ENCODE data around the gene LRRC55. TPM values are rescaled to one million over a fixed set of nuclear protein-coding genes. Genes with fewer than 3 reads are reported as not detected.

Gene LRRC55
- total RNA-seq, 1 donor from 2014 or later = 1.4 TPM

- Histone ChIP-seq H3K27me3 (no peaks in the 10 kb centered on the region), H4K20me1 (ENCODE audit: low read depth) (no peaks in the 10 kb centered on the region), H3K9ac (no peak overlapping the region), H3K4me3 (no peak overlapping the region), H3K9me3 (ENCODE audit: low read depth) (no peaks in the 10 kb centered on the region), H2AFZ (replicated peaks) (no peak overlapping the region), H3K79me2 (ENCODE audit: low read depth) (no peaks in the 10 kb centered on the region), H3K36me3 (no peaks in the 10 kb centered on the region), H3K4me1 (peaks cover 37% of the 10 kb centered on the region), H3K27ac (no peak overlapping the region), H3F3A (ENCODE audit: low read depth) (no peaks in the 10 kb centered on the region), H3K4me2 (no peak overlapping the region)
- Mint-ChIP-seq H3K9me3 (no peaks in the 10 kb centered on the region), H3K4me1 (peaks cover 32% of the 10 kb centered on the region), H3K27me3 (ENCODE audit: insufficient read depth, low read depth) (peaks cover 16% of the 10 kb centered on the region), H3K36me3 (peaks cover 2% of the 10 kb centered on the region), H3K27ac (no peak overlapping the region), H3K4me3 (no peak overlapping the region)
- DNase-seq (ENCODE audit: low spot score) = no peak
- TF ChIP-seq CTCF (IDR thresholded peaks at IDR 0.05) (no peak), EZH2 (IDR thresholded peaks at IDR 0.05) (no peak), EZH2phosphoT487 (IDR thresholded peaks at IDR 0.05) (no peak)
Measured at GRCh38 chr11:57203882-57204480, 22.2 kb downstream of the LRRC55 start.

- Mint-ChIP-seq H3K4me3 (no peak overlapping the region), H3K27ac (peak overlapping the region; percentile 28), H3K4me1 (peaks cover 34% of the 10 kb centered on the region), H3K27me3 (ENCODE audit: insufficient read depth, low read depth) (peaks cover 14% of the 10 kb centered on the region), H3K36me3 (peaks cover 2% of the 10 kb centered on the region), H3K9me3 (peaks cover 2% of the 10 kb centered on the region)
- Histone ChIP-seq H3F3A (ENCODE audit: low read depth) (no peaks in the 10 kb centered on the region), H3K4me3 (no peak overlapping the region), H4K20me1 (ENCODE audit: low read depth) (no peaks in the 10 kb centered on the region), H3K79me2 (ENCODE audit: low read depth) (no peaks in the 10 kb centered on the region), H3K27me3 (no peaks in the 10 kb centered on the region), H3K9me3 (ENCODE audit: low read depth) (no peaks in the 10 kb centered on the region), H3K4me1 (peaks cover 41% of the 10 kb centered on the region), H2AFZ (replicated peaks) (no peak overlapping the region), H3K36me3 (no peaks in the 10 kb centered on the region), H3K9ac (no peak overlapping the region), H3K4me2 (no peak overlapping the region), H3K27ac (no peak overlapping the region)
- TF ChIP-seq EZH2 (IDR thresholded peaks at IDR 0.05) (no peak), CTCF (IDR thresholded peaks at IDR 0.05) (no peak), EZH2phosphoT487 (IDR thresholded peaks at IDR 0.05) (no peak)
- DNase-seq (ENCODE audit: low spot score) = no peak
Measured at GRCh38 chr11:57205041-57205641, 23.4 kb downstream of the LRRC55 start.

- H3K27ac Mint-ChIP-seq = peak overlapping the region; percentile 67
- peaks cover 17% of the 10 kb centered on the region for H3K27me3 Mint-ChIP-seq (ENCODE audit: insufficient read depth, low read depth)
- peaks cover 42% of the 10 kb centered on the region for H3K4me1 Mint-ChIP-seq
Measured at GRCh38 chr11:57207168-57207567, 25.4 kb downstream of the LRRC55 start.

More at GRCh38 chr11:57207168-57207567, 25.4 kb downstream of the LRRC55 start:
- no peaks in the 10 kb centered on the region for H4K20me1 ChIP-seq (ENCODE audit: low read depth)
- Mint-ChIP-seq H3K4me3 (no peak overlapping the region), H3K36me3 (peaks cover 2% of the 10 kb centered on the region), H3K9me3 (peaks cover 2% of the 10 kb centered on the region)
- TF ChIP-seq EZH2phosphoT487 (IDR thresholded peaks at IDR 0.05) (no peak), EZH2 (IDR thresholded peaks at IDR 0.05) (no peak), CTCF (IDR thresholded peaks at IDR 0.05) (no peak)
- DNase-seq (ENCODE audit: low spot score) = no peak
- no peak overlapping the region for H3K27ac ChIP-seq
- H3K4me1 ChIP-seq = peaks cover 48% of the 10 kb centered on the region
- no peak overlapping the region for H3K4me2 ChIP-seq
- H3K4me3 ChIP-seq = no peak overlapping the region
- H3K79me2 ChIP-seq (ENCODE audit: low read depth) = no peaks in the 10 kb centered on the region
- H3K9ac ChIP-seq = no peak overlapping the region
- no peaks in the 10 kb centered on the region for H3K27me3 ChIP-seq
- H3F3A ChIP-seq (ENCODE audit: low read depth) = peaks cover 5% of the 10 kb centered on the region
- H3K9me3 ChIP-seq (ENCODE audit: low read depth) = no peaks in the 10 kb centered on the region
- H3K36me3 ChIP-seq = no peaks in the 10 kb centered on the region
- H2AFZ ChIP-seq (replicated peaks) = no peak overlapping the region

Measured in neural progenitor cell (in vitro differentiated cells).